NT2/D1 (cell line): ENCODE results near the gene CHN1.

Experiments
- SUZ12 ChIP-seq: IDR thresholded peaks from 2 replicates; pipeline ENCODE4 v1.6.1; 2011; ENCODE audit not compliant: insufficient read length, insufficient read depth; ENCODE audit errors: extremely low read depth
- YY1 ChIP-seq: IDR thresholded peaks from 2 replicates; pipeline ENCODE4 v1.6.1; 2011; ENCODE audit not compliant: insufficient read length, insufficient read depth
- ZNF274 ChIP-seq: IDR thresholded peaks from 2 replicates; pipeline ENCODE4 v1.6.1; 2011; ENCODE audit warnings: mild to moderate bottlenecking, low read depth, low read length

- TF ChIP-seq ZNF274 (no peak), SUZ12 (no peak), YY1 (no peak)
Observed at GRCh38 chr2:174796319-174796771, 208.8 kb downstream of the CHN1 start.
